ENCODE data around the gene CLEC3B.

Gene CLEC3B

DNA sequence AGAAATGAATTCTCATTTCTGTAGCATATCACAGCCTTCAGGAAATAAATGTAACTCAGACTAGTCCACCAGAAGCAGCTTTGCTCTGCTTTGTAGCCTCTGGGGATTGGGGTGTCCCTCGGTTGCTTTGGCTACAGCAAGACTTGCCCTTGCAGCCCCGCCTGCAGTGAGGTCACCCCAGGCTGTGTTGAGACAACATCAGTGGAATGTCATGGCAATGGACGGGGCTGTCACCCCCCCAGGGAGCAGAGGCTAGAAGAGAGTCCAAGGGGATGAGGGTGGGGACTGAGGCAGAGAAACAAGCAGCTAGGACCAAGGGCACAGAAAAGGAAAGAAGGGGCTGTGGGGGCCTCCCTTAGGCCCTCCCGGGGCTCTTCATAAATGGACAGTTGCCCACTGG is 854 bp downstream of the CLEC3B start:
- Histone ChIP-seq H3K9me2 (replicated peaks; ENCODE audit: control insufficient read depth, low read length) (no peaks in the 10 kb centered on the region), H4K20me1 (ENCODE audit: control insufficient read depth, insufficient read depth, low read depth, low read length) (0 out of 2 replicates have a peak, but pooled peaks cover 3% of the 10 kb centered on the region), H3K4me2 (ENCODE audit: low read length) (no peak overlapping the region), H3K4me3 (ENCODE audit: low read length) (no peak overlapping the region), H3K27me3 (ENCODE audit: control insufficient read depth, low read length) (peaks cover 20% of the 10 kb centered on the region), H3F3A (ENCODE audit: control insufficient read depth, insufficient read depth) (no peaks in the 10 kb centered on the region), H3K9me3 (ENCODE audit: control insufficient read depth, insufficient read depth, low read length) (no peaks in the 10 kb centered on the region), H3K36me3 (ENCODE audit: control insufficient read depth, low read length) (no peaks in the 10 kb centered on the region), H3K27ac (ENCODE audit: low read depth, low read length) (no peak overlapping the region), H3K4me1 (ENCODE audit: control insufficient read depth, low read length) (no peaks in the 10 kb centered on the region), H3K79me2 (ENCODE audit: control insufficient read depth, low read length) (no peaks in the 10 kb centered on the region)
- TF ChIP-seq, protein P1, sequence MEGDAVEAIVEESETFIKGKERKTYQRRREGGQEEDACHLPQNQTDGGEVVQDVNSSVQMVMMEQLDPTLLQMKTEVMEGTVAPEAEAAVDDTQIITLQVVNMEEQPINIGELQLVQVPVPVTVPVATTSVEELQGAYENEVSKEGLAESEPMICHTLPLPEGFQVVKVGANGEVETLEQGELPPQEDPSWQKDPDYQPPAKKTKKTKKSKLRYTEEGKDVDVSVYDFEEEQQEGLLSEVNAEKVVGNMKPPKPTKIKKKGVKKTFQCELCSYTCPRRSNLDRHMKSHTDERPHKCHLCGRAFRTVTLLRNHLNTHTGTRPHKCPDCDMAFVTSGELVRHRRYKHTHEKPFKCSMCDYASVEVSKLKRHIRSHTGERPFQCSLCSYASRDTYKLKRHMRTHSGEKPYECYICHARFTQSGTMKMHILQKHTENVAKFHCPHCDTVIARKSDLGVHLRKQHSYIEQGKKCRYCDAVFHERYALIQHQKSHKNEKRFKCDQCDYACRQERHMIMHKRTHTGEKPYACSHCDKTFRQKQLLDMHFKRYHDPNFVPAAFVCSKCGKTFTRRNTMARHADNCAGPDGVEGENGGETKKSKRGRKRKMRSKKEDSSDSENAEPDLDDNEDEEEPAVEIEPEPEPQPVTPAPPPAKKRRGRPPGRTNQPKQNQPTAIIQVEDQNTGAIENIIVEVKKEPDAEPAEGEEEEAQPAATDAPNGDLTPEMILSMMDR (IDR thresholded peaks at IDR 0.05; ENCODE audit: low read depth, low read length, poor library complexity, severe bottlenecking): no peak
- TF ChIP-seq EZH2phosphoT487 (IDR thresholded peaks at IDR 0.05; ENCODE audit: borderline replicate concordance, low read length): no peak

DNA sequence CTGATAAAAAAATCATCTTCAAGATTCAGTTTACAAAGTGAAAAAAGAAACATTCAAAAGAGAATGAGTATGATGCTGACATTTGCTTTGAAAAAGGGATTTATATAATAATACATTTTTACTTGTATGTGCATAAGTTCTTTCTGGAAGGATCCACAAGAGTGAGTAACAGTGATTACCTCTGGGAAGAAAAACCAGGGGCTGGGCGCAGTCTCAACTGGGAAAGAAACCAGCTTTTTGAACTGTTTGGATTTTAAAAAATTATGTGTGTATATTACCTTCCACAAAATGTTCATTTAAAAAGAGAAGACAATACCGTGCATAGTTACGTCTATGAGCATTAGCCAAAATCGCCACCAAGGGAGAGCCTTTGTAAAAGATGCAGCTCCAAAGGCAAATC is 1.3 kb downstream of the CLEC3B start:
- H3K4me1 ChIP-seq (ENCODE audit: control insufficient read depth, low read length): no peaks in the 10 kb centered on the region
- no peaks in the 10 kb centered on the region for H3K9me2 ChIP-seq (replicated peaks; ENCODE audit: control insufficient read depth, low read length)
- no peak overlapping the region for H3K4me2 ChIP-seq (ENCODE audit: low read length)
- H3K36me3 ChIP-seq (ENCODE audit: control insufficient read depth, low read length): no peaks in the 10 kb centered on the region
- TF ChIP-seq EZH2phosphoT487 (IDR thresholded peaks at IDR 0.05; ENCODE audit: borderline replicate concordance, low read length): no peak
- TF ChIP-seq, protein P1 (IDR thresholded peaks at IDR 0.05; ENCODE audit: low read depth, low read length, poor library complexity, severe bottlenecking): no peak
- H3K9me3 ChIP-seq (ENCODE audit: control insufficient read depth, insufficient read depth, low read length): no peaks in the 10 kb centered on the region
- H4K20me1 ChIP-seq (ENCODE audit: control insufficient read depth, insufficient read depth, low read depth, low read length): 0 out of 2 replicates have a peak, but pooled peaks cover 3% of the 10 kb centered on the region
- H3K4me3 ChIP-seq (ENCODE audit: low read length): no peak overlapping the region
- no peaks in the 10 kb centered on the region for H3K79me2 ChIP-seq (ENCODE audit: control insufficient read depth, low read length)
- no peak overlapping the region for H3K27ac ChIP-seq (ENCODE audit: low read depth, low read length)
- peaks cover 21% of the 10 kb centered on the region for H3K27me3 ChIP-seq (ENCODE audit: control insufficient read depth, low read length)
- H3F3A ChIP-seq (ENCODE audit: control insufficient read depth, insufficient read depth): no peaks in the 10 kb centered on the region

DNA sequence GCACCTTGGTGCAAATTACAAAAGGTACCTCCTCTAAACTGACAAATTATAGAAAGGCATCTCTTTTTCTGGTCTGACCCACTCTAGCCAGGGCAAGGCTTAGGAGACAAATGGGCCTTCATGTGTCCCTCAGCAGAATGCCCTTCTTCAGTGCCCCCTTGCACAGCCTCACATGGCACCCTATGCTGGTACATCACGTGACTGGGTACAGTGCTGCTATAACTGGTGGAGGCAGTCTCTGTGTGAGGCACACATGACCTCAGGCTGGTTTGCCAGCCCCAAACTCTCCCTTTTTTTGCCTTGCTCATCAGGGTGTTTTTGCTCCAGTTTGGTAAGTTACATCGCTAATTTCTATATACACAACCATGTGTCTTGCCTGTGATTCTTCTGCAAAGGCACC is 3.1 kb downstream of the CLEC3B start:
- H3K79me2 ChIP-seq (ENCODE audit: control insufficient read depth, low read length): no peaks in the 10 kb centered on the region
- no peak overlapping the region for H3K4me3 ChIP-seq (ENCODE audit: low read length)
- H3K4me2 ChIP-seq (ENCODE audit: low read length): no peak overlapping the region
- no peaks in the 10 kb centered on the region for H3K4me1 ChIP-seq (ENCODE audit: control insufficient read depth, low read length)
- H3K36me3 ChIP-seq (ENCODE audit: control insufficient read depth, low read length): no peaks in the 10 kb centered on the region
- TF ChIP-seq, protein P1 (IDR thresholded peaks at IDR 0.05; ENCODE audit: low read depth, low read length, poor library complexity, severe bottlenecking): no peak
- TF ChIP-seq EZH2phosphoT487 (IDR thresholded peaks at IDR 0.05; ENCODE audit: borderline replicate concordance, low read length): no peak
- H4K20me1 ChIP-seq (ENCODE audit: control insufficient read depth, insufficient read depth, low read depth, low read length): 0 out of 2 replicates have a peak, but pooled peaks cover 3% of the 10 kb centered on the region
- peaks cover 21% of the 10 kb centered on the region for H3K27me3 ChIP-seq (ENCODE audit: control insufficient read depth, low read length)
- no peaks in the 10 kb centered on the region for H3F3A ChIP-seq (ENCODE audit: control insufficient read depth, insufficient read depth)
- H3K9me3 ChIP-seq (ENCODE audit: control insufficient read depth, insufficient read depth, low read length): no peaks in the 10 kb centered on the region
- H3K27ac ChIP-seq (ENCODE audit: low read depth, low read length): no peak overlapping the region
- H3K9me2 ChIP-seq (replicated peaks; ENCODE audit: control insufficient read depth, low read length): no peaks in the 10 kb centered on the region
